Measurements from ENCODE around the gene ELF2. TPM values are rescaled to one million over a fixed set of nuclear protein-coding genes. Genes with fewer than 3 reads are reported as not detected.
"Not testable (repeated sequence)": the region's sequence is repeated elsewhere in the genome, so short reads cannot be mapped to it uniquely, and the experiment has no call there.

ELF2 gene
- total RNA-seq, 1 donor from 2014 or later, result 30.5 TPM

GRCh38 chr4:139035650-139036049 lies 141.4 kb downstream of the ELF2 start:
- DNase-seq (ENCODE audit: low spot score), result no peak
- H3K4me3 Mint-ChIP-seq (ENCODE audit: low read depth), result no peak overlapping the region
- intact Hi-C loops (cut with micrococcal nuclease), result no loop called here
- no peaks in the 10 kb centered on the region for H3K9me3 Mint-ChIP-seq
- no peaks in the 10 kb centered on the region for H3K27me3 Mint-ChIP-seq (ENCODE audit: low read depth)
- H3K36me3 Mint-ChIP-seq (ENCODE audit: low read depth), result peaks cover 40% of the 10 kb centered on the region
- peak overlapping the region; percentile 61 for H3K27ac Mint-ChIP-seq
- H3K4me1 Mint-ChIP-seq (ENCODE audit: low read depth), result peaks cover 20% of the 10 kb centered on the region

GRCh38 chr4:139030614-139031235 lies 146.3 kb downstream of the ELF2 start:
- H3K9me3 Mint-ChIP-seq, result no peaks in the 10 kb centered on the region
- no peak overlapping the region for H3K27ac Mint-ChIP-seq

GRCh38 chr4:139029866-139030363 lies 147.1 kb downstream of the ELF2 start:
- DNase-seq (ENCODE audit: low spot score); H3K9me3 Mint-ChIP-seq; H3K27ac Mint-ChIP-seq; H3K27me3 Mint-ChIP-seq (ENCODE audit: low read depth); H3K4me3 Mint-ChIP-seq (ENCODE audit: low read depth): not testable (repeated sequence)
- H3K36me3 Mint-ChIP-seq (ENCODE audit: low read depth), result peaks cover 19% of the 10 kb centered on the region
- H3K4me1 Mint-ChIP-seq (ENCODE audit: low read depth), result peaks cover 14% of the 10 kb centered on the region
- intact Hi-C loops (cut with micrococcal nuclease), result loop anchor here (1.0 to 2.0 kb wide), 2 partner anchors 52 to 147 kb away; partner anchors contain the start of gene ELF2

More at GRCh38 chr4:139030614-139031235, 146.3 kb downstream of the ELF2 start:
- intact Hi-C loops (cut with micrococcal nuclease), result loop anchor here (1.0 to 2.0 kb wide), 2 partner anchors 52 to 146 kb away; partner anchors contain the start of gene ELF2
- peak; percentile 58 for DNase-seq (ENCODE audit: low spot score)
- Mint-ChIP-seq H3K4me1 (ENCODE audit: low read depth) (peaks cover 16% of the 10 kb centered on the region), H3K27me3 (ENCODE audit: low read depth) (no peaks in the 10 kb centered on the region), H3K36me3 (ENCODE audit: low read depth) (peaks cover 21% of the 10 kb centered on the region), H3K4me3 (ENCODE audit: low read depth) (no peak overlapping the region)

- H3K27ac Mint-ChIP-seq, result no peak overlapping the region
- no peak for DNase-seq (ENCODE audit: low spot score)
- peaks cover 20% of the 10 kb centered on the region for H3K36me3 Mint-ChIP-seq (ENCODE audit: low read depth)
- intact Hi-C loops (cut with micrococcal nuclease), result no loop called here
- H3K4me3 Mint-ChIP-seq (ENCODE audit: low read depth), result no peak overlapping the region
- no peaks in the 10 kb centered on the region for H3K27me3 Mint-ChIP-seq (ENCODE audit: low read depth)
- H3K9me3 Mint-ChIP-seq, result no peaks in the 10 kb centered on the region
- peaks cover 11% of the 10 kb centered on the region for H3K4me1 Mint-ChIP-seq (ENCODE audit: low read depth)
These were observed 148.8 kb downstream of the ELF2 start for GRCh38 chr4:139028191-139028661.

- intact Hi-C loops (cut with micrococcal nuclease), result no loop called here
- Mint-ChIP-seq H3K4me1 (ENCODE audit: low read depth) (peaks cover 13% of the 10 kb centered on the region), H3K27me3 (ENCODE audit: low read depth) (no peaks in the 10 kb centered on the region), H3K4me3 (ENCODE audit: low read depth) (no peak overlapping the region), H3K36me3 (ENCODE audit: low read depth) (peaks cover 23% of the 10 kb centered on the region), H3K9me3 (no peaks in the 10 kb centered on the region), H3K27ac (no peak overlapping the region)
- no peak for DNase-seq (ENCODE audit: low spot score)
These were observed 149.2 kb downstream of the ELF2 start for GRCh38 chr4:139027776-139028175.

- Mint-ChIP-seq H3K27me3 (ENCODE audit: low read depth) (no peaks in the 10 kb centered on the region), H3K4me1 (ENCODE audit: low read depth) (peaks cover 8% of the 10 kb centered on the region), H3K27ac (no peak overlapping the region), H3K9me3 (no peaks in the 10 kb centered on the region), H3K36me3 (ENCODE audit: low read depth) (peaks cover 18% of the 10 kb centered on the region), H3K4me3 (ENCODE audit: low read depth) (no peak overlapping the region)
- intact Hi-C loops (cut with micrococcal nuclease), result no loop called here
- no peak for DNase-seq (ENCODE audit: low spot score)
These were observed 151.2 kb downstream of the ELF2 start for GRCh38 chr4:139025841-139026240.

- no peak for DNase-seq (ENCODE audit: low spot score)
- Mint-ChIP-seq H3K9me3 (no peaks in the 10 kb centered on the region), H3K4me1 (ENCODE audit: low read depth) (peaks cover 14% of the 10 kb centered on the region), H3K36me3 (ENCODE audit: low read depth) (peaks cover 25% of the 10 kb centered on the region), H3K27me3 (ENCODE audit: low read depth) (no peaks in the 10 kb centered on the region), H3K4me3 (ENCODE audit: low read depth) (no peak overlapping the region), H3K27ac (no peak overlapping the region)
- intact Hi-C loops (cut with micrococcal nuclease), result no loop called here
These were observed 152.3 kb downstream of the ELF2 start for GRCh38 chr4:139024686-139025085.

- no peak for DNase-seq (ENCODE audit: low spot score)
- Mint-ChIP-seq H3K27me3 (ENCODE audit: low read depth) (no peaks in the 10 kb centered on the region), H3K4me1 (ENCODE audit: low read depth) (peaks cover 28% of the 10 kb centered on the region), H3K27ac (no peak overlapping the region), H3K36me3 (ENCODE audit: low read depth) (peaks cover 30% of the 10 kb centered on the region), H3K4me3 (ENCODE audit: low read depth) (no peak overlapping the region), H3K9me3 (no peaks in the 10 kb centered on the region)
- intact Hi-C loops (cut with micrococcal nuclease), result no loop called here
These were observed 154.2 kb downstream of the ELF2 start for GRCh38 chr4:139022835-139023234.

- H3K9me3 Mint-ChIP-seq; DNase-seq (ENCODE audit: low spot score); H3K27ac Mint-ChIP-seq; intact Hi-C loops (cut with micrococcal nuclease); H3K4me3 Mint-ChIP-seq (ENCODE audit: low read depth); H3K27me3 Mint-ChIP-seq (ENCODE audit: low read depth): not testable (repeated sequence)
- Mint-ChIP-seq H3K36me3 (ENCODE audit: low read depth) (peaks cover 34% of the 10 kb centered on the region), H3K4me1 (ENCODE audit: low read depth) (peaks cover 31% of the 10 kb centered on the region)
These were observed 155.9 kb downstream of the ELF2 start for GRCh38 chr4:139021071-139021470.

GRCh38 chr4:139020384-139020783 lies 156.6 kb downstream of the ELF2 start:
- H3K4me1 Mint-ChIP-seq (ENCODE audit: low read depth), result peaks cover 31% of the 10 kb centered on the region
- no peak for DNase-seq (ENCODE audit: low spot score)
- intact Hi-C loops (cut with micrococcal nuclease), result no loop called here
- no peaks in the 10 kb centered on the region for H3K27me3 Mint-ChIP-seq (ENCODE audit: low read depth)
- no peak overlapping the region for H3K27ac Mint-ChIP-seq
- H3K9me3 Mint-ChIP-seq, result no peaks in the 10 kb centered on the region
- peaks cover 34% of the 10 kb centered on the region for H3K36me3 Mint-ChIP-seq (ENCODE audit: low read depth)
- no peak overlapping the region for H3K4me3 Mint-ChIP-seq (ENCODE audit: low read depth)

GRCh38 chr4:139018971-139019758 lies 157.9 kb downstream of the ELF2 start:
- H3K9me3 Mint-ChIP-seq, result no peaks in the 10 kb centered on the region
- intact Hi-C loops (cut with micrococcal nuclease), result loop anchor here (5.0 to 10.0 kb wide), 2 partner anchors 433 to 774 kb away; partner anchors contain the start of genes RAB33B and SLC7A11
- H3K27me3 Mint-ChIP-seq (ENCODE audit: low read depth), result no peaks in the 10 kb centered on the region
- peaks cover 30% of the 10 kb centered on the region for H3K36me3 Mint-ChIP-seq (ENCODE audit: low read depth)
- H3K4me1 Mint-ChIP-seq (ENCODE audit: low read depth), result peaks cover 39% of the 10 kb centered on the region
- DNase-seq (ENCODE audit: low spot score), result no peak
- no peak overlapping the region for H3K27ac Mint-ChIP-seq
- no peak overlapping the region for H3K4me3 Mint-ChIP-seq (ENCODE audit: low read depth)

- intact Hi-C loops (cut with micrococcal nuclease), result loop anchor here (5.0 to 10.0 kb wide), 2 partner anchors 434 to 774 kb away; partner anchors contain the start of genes RAB33B and SLC7A11
- no peaks in the 10 kb centered on the region for H3K9me3 Mint-ChIP-seq
- H3K27ac Mint-ChIP-seq, result no peak overlapping the region
- H3K4me3 Mint-ChIP-seq (ENCODE audit: low read depth), result peak overlapping the region; percentile 17
- H3K36me3 Mint-ChIP-seq (ENCODE audit: low read depth), result peaks cover 30% of the 10 kb centered on the region
- peaks cover 45% of the 10 kb centered on the region for H3K4me1 Mint-ChIP-seq (ENCODE audit: low read depth)
- H3K27me3 Mint-ChIP-seq (ENCODE audit: low read depth), result no peaks in the 10 kb centered on the region
- no peak for DNase-seq (ENCODE audit: low spot score)
These were observed 158.5 kb downstream of the ELF2 start for GRCh38 chr4:139018501-139018900.

- Mint-ChIP-seq H3K27me3 (ENCODE audit: low read depth) (no peaks in the 10 kb centered on the region), H3K27ac (no peak overlapping the region), H3K4me1 (ENCODE audit: low read depth) (peaks cover 43% of the 10 kb centered on the region), H3K36me3 (ENCODE audit: low read depth) (peaks cover 27% of the 10 kb centered on the region), H3K4me3 (ENCODE audit: low read depth) (no peak overlapping the region), H3K9me3 (no peaks in the 10 kb centered on the region)
- no peak for DNase-seq (ENCODE audit: low spot score)
- intact Hi-C loops (cut with micrococcal nuclease), result loop anchor here (5.0 to 10.0 kb wide), 2 partner anchors 434 to 773 kb away; partner anchors contain the start of genes RAB33B and SLC7A11
These were observed 159.2 kb downstream of the ELF2 start for GRCh38 chr4:139017861-139018260.

All from activated T-helper 2 cell treated with anti-CD3 and anti-CD28 coated beads, Interferon-gamma antibody, Interleukin-2, Interleukin-4, amounts not matched to agents 10 μg/mL and 5 μg/mL and 100 μg/mL, durations not matched to agents 14 hours and 24 hours and 36 hours (primary cell).